PC-3 (cell line): ENCODE results near the gene SLC2A13. TPM values are rescaled to one million over a fixed set of nuclear protein-coding genes. Genes with fewer than 3 reads are reported as not detected.

Source experiments
- ATAC-seq: fragments of 200-7000 bp; cut with Tn5 transposase; 2 replicates; pipeline ENCODE4 v1.9.1; 2020; ENCODE audit warnings: mild to moderate bottlenecking, moderate library complexity
- BruUV-seq: library from RNA; stranded (reverse); fragments of 400-500 nt; replicated peaks from 2 replicates; lab custom pipeline; 2021; lab: Mats Ljungman, UMichigan
- CTCF ChIA-PET: fragments of 300-600 bp; sonication (Branson Sonifier 250); formaldehyde crosslinking; loops from one replicate; lab custom pipeline; 2022; ENCODE audit warnings: antibody characterized with exemption; lab: Charles Lee
- POLR2A ChIA-PET: fragments of 300-600 bp; sonication (Branson Sonifier 250); formaldehyde crosslinking; loops from one replicate; lab custom pipeline; 2022; ENCODE audit warnings: antibody characterized with exemption; ENCODE audit not compliant: unreplicated experiment; lab: Charles Lee
- DNase-seq: peaks from one replicate; pipeline ENCODE4 v3.0.0-alpha.2; 2015
- H2AFZ ChIP-seq: fragments of 300-600 bp; sonication (generic); 2 replicates; pipeline ENCODE4 v1.6.0; 2016; ENCODE audit warnings: antibody characterized with exemption, low read length
- H3F3A ChIP-seq: fragments of 300-600 bp; sonication (generic); one replicate; pipeline ENCODE4 v1.6.0; 2017; ENCODE audit warnings: antibody characterized with exemption, low read length, control low read depth, mild to moderate bottlenecking; ENCODE audit not compliant: unreplicated experiment
- H3K27ac ChIP-seq: fragments of 300-600 bp; sonication (generic); 2 replicates; pipeline ENCODE4 v1.5.1; 2016; ENCODE audit warnings: mild to moderate bottlenecking, low read length
- H3K27me3 ChIP-seq: fragments of 300-600 bp; sonication (generic); 2 replicates; pipeline ENCODE4 v1.6.1; 2016; ENCODE audit warnings: low read length, mixed read lengths
- H3K36me3 ChIP-seq: fragments of 300-600 bp; sonication (generic); 2 replicates; pipeline ENCODE4 v1.6.1; 2016; ENCODE audit warnings: low read depth, mixed run types, low read length, mixed read lengths
- H3K4me1 ChIP-seq: fragments of 300-600 bp; sonication (generic); 2 replicates; pipeline ENCODE4 v1.5.1; 2016; ENCODE audit warnings: low read length; ENCODE audit not compliant: insufficient read depth
- H3K4me2 ChIP-seq: fragments of 300-600 bp; sonication (generic); 2 replicates; pipeline ENCODE4 v1.6.0; 2016; ENCODE audit warnings: low read length
- H3K4me3 ChIP-seq: fragments of 300-600 bp; sonication (generic); 2 replicates; pipeline ENCODE4 v1.5.1; 2016; ENCODE audit warnings: mild to moderate bottlenecking, low read length, mixed read lengths
- H3K79me2 ChIP-seq: fragments of 300-600 bp; sonication (generic); 2 replicates; pipeline ENCODE4 v1.6.1; 2017; ENCODE audit warnings: low read length, mixed read lengths
- H3K9ac ChIP-seq: fragments of 300-600 bp; sonication (generic); 2 replicates; pipeline ENCODE4 v1.6.0; 2016; ENCODE audit warnings: mild to moderate bottlenecking, low read length
- H3K9me2 ChIP-seq: fragments of 300-600 bp; sonication (generic); replicated peaks from 2 replicates; pipeline ENCODE4 v1.6.1; 2016; ENCODE audit warnings: mixed run types, low read length, mixed read lengths
- H3K9me3 ChIP-seq: fragments of 300-600 bp; sonication (generic); 2 replicates; pipeline ENCODE4 v1.6.1; 2016; ENCODE audit warnings: low read length, mixed read lengths
- H4K20me1 ChIP-seq: fragments of 300-600 bp; sonication (generic); 2 replicates; pipeline ENCODE4 v1.6.1; 2016; ENCODE audit warnings: low read length, mixed read lengths
- CTCF ChIP-seq: fragments of 300-600 bp; sonication (generic); conservative IDR thresholded peaks from 2 replicates; pipeline ENCODE4 v1.5.1; 2017; ENCODE audit warnings: antibody characterized with exemption, low read depth, mild to moderate bottlenecking, low read length
- EZH2 ChIP-seq: fragments of 300-600 bp; sonication (generic); IDR thresholded peaks from one replicate; pipeline ENCODE4 v1.6.1; 2017; ENCODE audit warnings: antibody characterized with exemption, mild to moderate bottlenecking, low read length; ENCODE audit not compliant: unreplicated experiment
- EZH2phosphoT487 ChIP-seq: fragments of 300-600 bp; sonication (generic); IDR thresholded peaks from 2 replicates; pipeline ENCODE4 v1.6.1; 2018; ENCODE audit warnings: mild to moderate bottlenecking, antibody characterized with exemption, low read length, borderline replicate concordance
- intact Hi-C: fragments of 100-400 bp; cut with micrococcal nuclease; formaldehyde crosslinking; loops from 2 replicates; pipeline ENCODE4 v1.9.0; 2023
- total RNA-seq: library from RNA; depleted of rRNA; stranded (reverse); fragments of >200 nt; gene quantifications from 2 replicates; pipeline ENCODE4 v1.2.3, GENCODE V29; 2014

SLC2A13 gene
- total RNA-seq, 1 experiment from 2014 or later: 3.4 TPM

- intact Hi-C loops: no loop called here
- no peaks in the 10 kb centered on the region for H3K36me3 ChIP-seq
- no peaks in the 10 kb centered on the region for H3F3A ChIP-seq
- H3K9me2 ChIP-seq: no peaks in the 10 kb centered on the region
- H2AFZ ChIP-seq: no peak overlapping the region
- no peaks in the 10 kb centered on the region for H3K79me2 ChIP-seq
- H3K9me3 ChIP-seq: no peaks in the 10 kb centered on the region
- ATAC-seq (no peak), DNase-seq (no peak)
- CTCF ChIA-PET: no interaction called here
- H4K20me1 ChIP-seq: no peaks in the 10 kb centered on the region
- H3K27me3 ChIP-seq: no peaks in the 10 kb centered on the region
- no peak overlapping the region for H3K4me3 ChIP-seq
- no peak for TF ChIP-seq EZH2phosphoT487
- no peak for TF ChIP-seq EZH2
- TF ChIP-seq CTCF: no peak
- no peak overlapping the region for H3K9ac ChIP-seq
- POLR2A ChIA-PET: no interaction called here
- H3K27ac ChIP-seq: no peak overlapping the region
- 0 out of 2 replicates have a peak, but pooled peaks cover 4% of the 10 kb centered on the region for H3K4me1 ChIP-seq
- H3K4me2 ChIP-seq: no peak overlapping the region
- BruUV-seq: no TSS peak
These were observed 2.8 kb downstream of the SLC2A13 start for GRCh38 chr12:40103043-40103442.

- H3K9ac ChIP-seq: no peak overlapping the region
- H3K27me3 ChIP-seq: no peaks in the 10 kb centered on the region
- H3K4me1 ChIP-seq: no peaks in the 10 kb centered on the region
- H2AFZ ChIP-seq: no peak overlapping the region
- H3K9me2 ChIP-seq: no peaks in the 10 kb centered on the region
- H3K79me2 ChIP-seq: no peaks in the 10 kb centered on the region
- H3K4me2 ChIP-seq: no peak overlapping the region
- ChIA-PET POLR2A (no interaction called here), CTCF (no interaction called here)
- no peaks in the 10 kb centered on the region for H3K36me3 ChIP-seq
- H3F3A ChIP-seq: no peaks in the 10 kb centered on the region
- ATAC-seq (no peak), DNase-seq (no peak)
- H3K9me3 ChIP-seq: no peaks in the 10 kb centered on the region
- H3K4me3 ChIP-seq: no peak overlapping the region
- intact Hi-C loops: no loop called here
- TF ChIP-seq CTCF (no peak), EZH2phosphoT487 (no peak), EZH2 (no peak)
- no peaks in the 10 kb centered on the region for H4K20me1 ChIP-seq
- no TSS peak for BruUV-seq
- no peak overlapping the region for H3K27ac ChIP-seq
These were observed 4.1 kb downstream of the SLC2A13 start for GRCh38 chr12:40101747-40102146.

GRCh38 chr12:40099423-40099853 lies 6.4 kb downstream of the SLC2A13 start:
- Histone ChIP-seq H2AFZ (no peak overlapping the region), H3K36me3 (no peaks in the 10 kb centered on the region), H3K4me1 (no peaks in the 10 kb centered on the region), H3K9ac (no peak overlapping the region), H3K79me2 (no peaks in the 10 kb centered on the region), H3K4me3 (no peak overlapping the region), H3F3A (no peaks in the 10 kb centered on the region), H3K27me3 (no peaks in the 10 kb centered on the region), H4K20me1 (no peaks in the 10 kb centered on the region), H3K9me3 (no peaks in the 10 kb centered on the region), H3K4me2 (no peak overlapping the region), H3K9me2 (no peaks in the 10 kb centered on the region), H3K27ac (no peak overlapping the region)
- DNase-seq (no peak), ATAC-seq (no peak)
- TF ChIP-seq EZH2: no peak
- TF ChIP-seq CTCF: no peak
- TF ChIP-seq EZH2phosphoT487: no peak
- POLR2A ChIA-PET: no interaction called here
- intact Hi-C loops: no loop called here
- BruUV-seq: no TSS peak
- CTCF ChIA-PET: no interaction called here
